WERI-Rb-1 (cell line): ENCODE results near the gene EPHA3.

Source experiments
- DNase-seq: peaks from one replicate; pipeline ENCODE4 v3.0.0-alpha.2; 2020
- H3K27ac ChIP-seq: fragments of 250-450 bp; sonication (Bioruptor Pico); 2 replicates; pipeline ENCODE4 v1.5.1; 2020; ENCODE audit warnings: mild to moderate bottlenecking, moderate library complexity
- H3K27me3 ChIP-seq: fragments of 250-450 bp; sonication (Bioruptor Pico); 2 replicates; pipeline ENCODE4 v1.5.1; 2021; ENCODE audit warnings: mild to moderate bottlenecking, low read depth, moderate library complexity; ENCODE audit not compliant: insufficient read depth, severe bottlenecking
- H3K36me3 ChIP-seq: fragments of 250-450 bp; sonication (Bioruptor Pico); 2 replicates; pipeline ENCODE4 v1.5.1; 2020; ENCODE audit warnings: mild to moderate bottlenecking, moderate library complexity
- H3K4me3 ChIP-seq: 2 replicates; pipeline ENCODE4 v1.5.1; 2011; ENCODE audit warnings: low read depth, mild to moderate bottlenecking, control low read depth, low read length
- H3K9me3 ChIP-seq: fragments of 250-450 bp; sonication (Bioruptor Pico); 2 replicates; pipeline ENCODE4 v1.5.1; 2021; ENCODE audit warnings: mild to moderate bottlenecking, moderate library complexity; ENCODE audit not compliant: severe bottlenecking
- TF ChIP-seq, protein P1 (sequence below): IDR thresholded peaks from 2 replicates; pipeline ENCODE4 v1.5.1; 2011; ENCODE audit warnings: low read depth, mild to moderate bottlenecking, control low read depth, inconsistent platforms, low read length

EPHA3 gene

DNA sequence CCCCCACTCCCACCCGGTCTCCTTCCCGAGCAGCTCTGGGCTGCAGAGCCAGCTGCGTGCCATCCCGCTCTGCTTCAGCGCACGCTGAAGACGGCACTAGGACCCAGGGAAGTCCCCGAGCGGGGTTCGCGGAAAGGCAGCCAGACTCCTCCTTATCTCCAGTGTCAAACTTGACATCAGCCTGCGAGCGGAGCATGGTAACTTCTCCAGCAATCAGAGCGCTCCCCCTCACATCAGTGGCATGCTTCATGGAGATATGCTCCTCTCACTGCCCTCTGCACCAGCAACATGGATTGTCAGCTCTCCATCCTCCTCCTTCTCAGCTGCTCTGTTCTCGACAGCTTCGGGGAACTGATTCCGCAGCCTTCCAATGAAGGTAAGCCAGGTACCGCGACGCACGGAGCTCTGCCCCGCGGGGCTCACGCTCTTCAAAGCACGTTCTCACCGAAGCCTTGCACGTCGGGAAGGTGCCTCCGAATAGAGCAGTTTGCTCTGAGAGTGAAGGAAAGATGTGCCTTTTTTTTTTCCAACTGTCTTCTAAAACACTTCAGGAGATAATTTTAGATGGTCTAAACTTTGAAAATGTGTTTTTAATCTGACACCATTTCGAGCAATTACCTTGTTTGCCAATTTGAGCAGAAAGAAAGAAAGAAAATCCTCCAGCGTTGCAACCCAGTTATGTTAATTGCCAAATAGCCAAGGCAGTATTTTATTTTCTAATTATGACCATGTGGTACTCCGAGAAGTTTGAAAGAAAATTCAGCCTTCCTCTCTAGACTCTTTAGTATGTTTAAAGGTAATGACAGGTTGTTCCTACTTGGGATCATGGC lies at the start of gene EPHA3:
Gene EPHA3, plus strand, starts transcription at position 161 of the 830 bp plus-strand sequence. Its CDS starts 128 bp downstream, at position 289.
- peak; percentile 86 for DNase-seq
- Histone ChIP-seq H3K36me3 (no peaks in the 10 kb centered on the region), H3K4me3 (peak within 1 kb of the TSS; percentile 45), H3K27me3 (no peaks in the 10 kb centered on the region), H3K9me3 (no peaks in the 10 kb centered on the region), H3K27ac (no peak within 1 kb of the TSS)
- TF ChIP-seq, protein P1, sequence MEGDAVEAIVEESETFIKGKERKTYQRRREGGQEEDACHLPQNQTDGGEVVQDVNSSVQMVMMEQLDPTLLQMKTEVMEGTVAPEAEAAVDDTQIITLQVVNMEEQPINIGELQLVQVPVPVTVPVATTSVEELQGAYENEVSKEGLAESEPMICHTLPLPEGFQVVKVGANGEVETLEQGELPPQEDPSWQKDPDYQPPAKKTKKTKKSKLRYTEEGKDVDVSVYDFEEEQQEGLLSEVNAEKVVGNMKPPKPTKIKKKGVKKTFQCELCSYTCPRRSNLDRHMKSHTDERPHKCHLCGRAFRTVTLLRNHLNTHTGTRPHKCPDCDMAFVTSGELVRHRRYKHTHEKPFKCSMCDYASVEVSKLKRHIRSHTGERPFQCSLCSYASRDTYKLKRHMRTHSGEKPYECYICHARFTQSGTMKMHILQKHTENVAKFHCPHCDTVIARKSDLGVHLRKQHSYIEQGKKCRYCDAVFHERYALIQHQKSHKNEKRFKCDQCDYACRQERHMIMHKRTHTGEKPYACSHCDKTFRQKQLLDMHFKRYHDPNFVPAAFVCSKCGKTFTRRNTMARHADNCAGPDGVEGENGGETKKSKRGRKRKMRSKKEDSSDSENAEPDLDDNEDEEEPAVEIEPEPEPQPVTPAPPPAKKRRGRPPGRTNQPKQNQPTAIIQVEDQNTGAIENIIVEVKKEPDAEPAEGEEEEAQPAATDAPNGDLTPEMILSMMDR = no peak

DNA sequence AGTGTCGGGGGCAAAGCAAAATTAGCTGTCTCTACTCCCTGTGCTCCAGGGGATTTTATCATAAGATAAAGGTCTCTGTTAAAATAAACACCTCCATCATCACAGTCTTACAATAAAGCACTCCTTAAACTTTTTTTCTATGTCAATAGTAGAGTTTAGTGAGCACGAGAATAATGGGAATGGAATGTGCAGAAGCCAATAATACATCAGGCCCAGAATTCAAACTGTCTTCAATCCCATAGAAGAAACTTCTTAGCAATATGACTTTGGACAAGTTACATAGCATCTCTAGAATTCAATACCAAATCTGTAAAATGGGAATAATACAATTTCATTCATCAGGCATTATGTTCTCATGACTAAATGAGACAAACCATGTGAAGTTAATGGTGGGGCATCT lies 49.0 kb upstream of the EPHA3 start:
- Histone ChIP-seq H3K27ac (no peak overlapping the region), H3K36me3 (no peaks in the 10 kb centered on the region), H3K27me3 (no peaks in the 10 kb centered on the region), H3K4me3 (no peak overlapping the region), H3K9me3 (no peaks in the 10 kb centered on the region)
- DNase-seq = no peak
- TF ChIP-seq, protein P1 = no peak

DNA sequence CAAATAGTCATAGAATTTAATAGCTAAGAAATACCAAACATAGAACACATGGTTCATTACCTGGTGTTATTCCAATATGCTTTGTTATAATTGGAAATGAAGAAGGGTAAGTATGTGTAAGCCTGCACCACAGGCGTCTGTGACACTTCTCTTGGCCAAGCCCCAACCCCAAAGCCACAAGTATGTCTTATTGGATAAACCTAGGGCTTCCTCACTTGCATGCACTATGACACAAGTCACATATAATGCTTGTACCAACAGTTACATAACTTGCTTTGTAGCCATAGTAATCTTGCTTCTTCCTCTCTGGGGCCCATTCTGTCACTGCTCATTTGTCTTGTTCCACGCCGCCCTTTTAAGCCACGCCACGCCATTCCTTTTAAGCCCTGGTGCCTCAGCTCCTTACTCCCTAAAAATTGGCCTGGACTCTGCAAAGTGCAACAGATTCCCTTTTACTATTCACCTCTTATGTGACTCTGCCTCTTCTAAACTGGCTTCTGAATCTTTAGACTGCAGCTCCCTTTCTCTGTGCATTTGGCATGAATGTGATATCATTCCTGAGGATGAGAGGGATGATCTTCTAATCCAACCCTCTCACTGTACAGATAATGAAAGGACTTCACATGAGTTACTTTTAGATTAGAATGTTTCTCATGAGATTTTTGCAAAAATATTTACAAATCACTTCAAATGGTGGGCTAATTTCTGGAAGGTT lies 48.1 kb upstream of the EPHA3 start:
- Histone ChIP-seq H3K9me3 (no peaks in the 10 kb centered on the region), H3K36me3 (no peaks in the 10 kb centered on the region), H3K4me3 (no peak overlapping the region), H3K27me3 (no peaks in the 10 kb centered on the region), H3K27ac (no peak overlapping the region)
- TF ChIP-seq, protein P1 = no peak
- DNase-seq = no peak

DNA sequence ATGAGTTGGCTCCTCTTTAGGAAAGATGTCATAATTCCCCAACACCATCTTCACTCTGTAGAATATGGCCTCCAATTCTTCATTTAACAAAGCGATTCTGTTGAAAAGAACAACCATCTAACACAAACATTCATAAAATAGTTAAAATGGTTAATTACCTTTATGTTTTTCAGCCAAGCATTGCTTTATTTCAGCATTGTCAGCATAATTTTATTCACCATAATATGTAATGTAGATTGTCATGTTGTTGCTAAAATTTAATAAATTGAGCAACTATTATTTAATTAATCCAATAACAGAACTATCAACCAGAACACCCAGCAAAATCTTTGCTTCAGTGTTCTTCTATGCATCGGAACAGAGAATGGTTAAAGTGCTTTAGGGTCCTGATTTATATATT lies 46.2 kb upstream of the EPHA3 start:
- TF ChIP-seq, protein P1 = no peak
- Histone ChIP-seq H3K4me3 (no peak overlapping the region), H3K36me3 (no peaks in the 10 kb centered on the region), H3K27me3 (no peaks in the 10 kb centered on the region), H3K27ac (no peak overlapping the region), H3K9me3 (no peaks in the 10 kb centered on the region)
- no peak for DNase-seq

DNA sequence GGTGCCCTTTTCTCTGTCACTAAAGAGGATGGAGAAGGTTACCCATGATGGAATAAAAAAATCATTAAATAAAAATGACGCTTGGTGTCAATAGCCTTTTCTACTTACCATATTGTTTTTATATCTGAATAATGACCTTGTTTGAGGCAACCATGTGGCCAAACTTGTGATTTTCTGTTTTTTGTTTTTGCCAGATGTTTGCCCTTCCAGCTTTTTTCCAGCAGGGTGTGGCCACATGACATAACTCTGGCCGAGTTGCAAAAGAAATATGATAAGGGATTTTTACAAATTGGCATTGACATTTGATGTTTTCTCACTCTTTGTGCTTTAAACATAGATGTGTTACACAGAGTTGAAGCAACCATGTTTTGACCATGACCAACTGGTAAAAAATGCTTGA lies 39.7 kb upstream of the EPHA3 start:
- Histone ChIP-seq H3K9me3 (no peaks in the 10 kb centered on the region), H3K36me3 (no peaks in the 10 kb centered on the region)
- TF ChIP-seq, protein P1 = no peak

More for the DNA sequence above, 39.7 kb upstream of the EPHA3 start:
- Histone ChIP-seq H3K4me3 (no peak overlapping the region), H3K27me3 (no peaks in the 10 kb centered on the region), H3K27ac (no peak overlapping the region)
- DNase-seq = no peak
